Neural cell (in vitro differentiated cells): ENCODE data around the gene EBF3. TPM values are rescaled to one million over a fixed set of nuclear protein-coding genes. Genes with fewer than 3 reads are reported as not detected.

Experiments
- H2AFZ ChIP-seq: fragments of 200-600, 300-800 bp; sonication (generic), shearing (Covaris generic); 2 replicates; pipeline ENCODE4 v1.6.0; 2014; ENCODE audit warnings: low read depth, mild to moderate bottlenecking, antibody characterized with exemption, low read length, moderate library complexity
- H3F3A ChIP-seq: fragments of 200-600 bp; shearing (Covaris generic); 2 replicates; pipeline ENCODE4 v1.6.1; 2016; ENCODE audit warnings: mild to moderate bottlenecking, moderate library complexity, mixed read lengths, antibody characterized with exemption, low read length; ENCODE audit not compliant: insufficient read depth, poor library complexity, severe bottlenecking
- H3K27ac ChIP-seq: fragments of 200-600, 300-800 bp; sonication (generic), shearing (Covaris generic); 2 replicates; pipeline ENCODE4 v1.5.1; 2014; ENCODE audit warnings: mild to moderate bottlenecking, low read length, moderate library complexity
- H3K27me3 ChIP-seq: fragments of 300-800, 200-600 bp; sonication (generic), shearing (Covaris generic); 2 replicates; pipeline ENCODE4 v1.6.0; 2014; ENCODE audit warnings: mild to moderate bottlenecking, low read depth, low read length, moderate library complexity; ENCODE audit not compliant: insufficient read depth
- H3K36me3 ChIP-seq: fragments of 300-800, 200-600 bp; sonication (generic), shearing (Covaris generic); 2 replicates; pipeline ENCODE4 v1.5.1; 2014; ENCODE audit warnings: mild to moderate bottlenecking, antibody characterized with exemption, low read length, moderate library complexity; ENCODE audit not compliant: insufficient read depth
- H3K4me2 ChIP-seq: fragments of 300-800, 200-600 bp; sonication (generic), shearing (Covaris generic); 2 replicates; pipeline ENCODE4 v1.6.0; 2014; ENCODE audit warnings: mild to moderate bottlenecking, low read length
- H3K4me3 ChIP-seq: fragments of 300-800, 200-600 bp; sonication (generic), shearing (Covaris generic); 2 replicates; pipeline ENCODE4 v1.5.1; 2014; ENCODE audit warnings: mild to moderate bottlenecking, low read length, moderate library complexity
- H3K79me2 ChIP-seq: fragments of 200-600 bp; shearing (Covaris generic); replicated peaks from 2 replicates; pipeline ENCODE4 v1.6.0; 2014; ENCODE audit warnings: mild to moderate bottlenecking, low read length, moderate library complexity; ENCODE audit not compliant: insufficient read depth
- H3K9ac ChIP-seq: fragments of 300-800, 200-600 bp; sonication (generic), shearing (Covaris generic); 2 replicates; pipeline ENCODE4 v1.6.1; 2016; ENCODE audit warnings: mild to moderate bottlenecking, low read length, mixed read lengths
- H3K9me2 ChIP-seq: fragments of 200-600 bp; shearing (Covaris generic); 2 replicates; pipeline ENCODE4 v1.6.1; 2016; ENCODE audit warnings: mild to moderate bottlenecking, low read length, mixed read lengths; ENCODE audit not compliant: insufficient read depth
- H3K9me3 ChIP-seq: fragments of 200-600, 300-800 bp; sonication (generic), shearing (Covaris generic); 2 replicates; pipeline ENCODE4 v1.6.1; 2016; ENCODE audit warnings: mild to moderate bottlenecking, mixed run types, low read length, moderate library complexity, mixed read lengths
- H4K20me1 ChIP-seq: fragments of 200-600 bp; shearing (Covaris generic); 2 replicates; pipeline ENCODE4 v1.6.1; 2016; ENCODE audit warnings: mild to moderate bottlenecking, mixed run types; ENCODE audit not compliant: insufficient read depth
- EZH2 ChIP-seq: fragments of 200-600, 300-800 bp; shearing (Covaris generic), sonication (generic); IDR thresholded peaks from 2 replicates; pipeline ENCODE4 v1.6.1; 2014; ENCODE audit warnings: antibody characterized with exemption, low read length, borderline replicate concordance, mild to moderate bottlenecking; ENCODE audit not compliant: insufficient read depth, poor library complexity, severe bottlenecking
- MXI1 ChIP-seq: fragments of 450-650 bp; conservative IDR thresholded peaks from 2 replicates; pipeline ENCODE4 v1.6.1; 2014; ENCODE audit warnings: antibody characterized with exemption, mild to moderate bottlenecking; ENCODE audit not compliant: poor library complexity, severe bottlenecking
- POLR2AphosphoS5 ChIP-seq: IDR thresholded peaks from 2 replicates; pipeline ENCODE4 v1.6.1; 2012
- RAD21 ChIP-seq: fragments of 450-650 bp; conservative IDR thresholded peaks from 2 replicates; pipeline ENCODE4 v1.6.1; 2014; ENCODE audit warnings: antibody characterized with exemption, mild to moderate bottlenecking, moderate library complexity
- SMC3 ChIP-seq: fragments of 450-650 bp; conservative IDR thresholded peaks from 2 replicates; pipeline ENCODE4 v1.6.1; 2014; ENCODE audit warnings: antibody characterized with exemption, mild to moderate bottlenecking, moderate library complexity; ENCODE audit not compliant: poor library complexity
- TAF1 ChIP-seq: IDR thresholded peaks from 2 replicates; pipeline ENCODE4 v1.6.1; 2012; ENCODE audit warnings: low read depth
- polyA plus RNA-seq: library from polyadenylated mRNA; depleted of rRNA; stranded (reverse); fragments of >200 nt; gene quantifications from 2 replicates; pipeline ENCODE4 v1.2.3, GENCODE V29; 2014
- TF ChIP-seq, protein P1 (sequence below): IDR thresholded peaks from 2 replicates; pipeline ENCODE4 v1.6.1; 2012; ENCODE audit warnings: borderline replicate concordance

Gene EBF3
- polyA plus RNA-seq, 1 donor from 2014 or later = 0.38 TPM

DNA sequence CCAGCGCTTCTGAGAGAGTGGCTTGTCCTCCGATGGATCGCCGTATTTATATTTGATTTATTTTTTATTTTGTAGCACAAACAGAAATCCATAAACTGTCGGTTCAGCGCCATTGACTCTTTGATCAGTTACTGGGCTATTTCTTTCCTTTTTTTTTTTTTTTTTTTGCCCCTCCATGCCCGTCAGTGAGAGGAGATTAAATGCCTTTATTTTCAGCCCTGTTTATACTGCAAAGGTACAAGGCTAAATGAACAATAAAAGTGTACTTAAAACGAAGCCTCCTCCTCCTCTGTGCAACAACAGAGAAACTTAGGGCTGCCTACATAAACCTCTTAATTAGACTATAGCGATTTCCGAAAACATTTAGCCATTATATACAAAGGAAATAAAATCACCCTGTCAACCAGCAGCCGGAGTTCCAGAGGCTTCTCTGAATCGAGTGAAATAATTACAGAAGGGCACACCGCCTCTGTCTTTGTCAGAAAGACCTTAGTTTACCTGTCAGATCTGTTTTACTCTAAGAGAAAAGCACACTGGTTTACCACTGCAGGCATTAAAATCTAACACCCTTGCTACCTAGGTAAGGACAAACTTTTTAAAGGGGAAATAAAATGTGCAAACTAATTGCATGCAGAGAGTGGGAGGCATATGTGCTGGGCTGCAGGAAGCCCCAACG lies 3.5 kb downstream of the EBF3 start:
- Histone ChIP-seq H3K27ac (no peak overlapping the region), H3K4me2 (no peak overlapping the region), H3K9me2 (no peaks in the 10 kb centered on the region), H3K36me3 (no peaks in the 10 kb centered on the region), H3K9me3 (no peaks in the 10 kb centered on the region), H3F3A (no peaks in the 10 kb centered on the region), H3K27me3 (peaks cover 94% of the 10 kb centered on the region), H2AFZ (no peak overlapping the region), H3K79me2 (no peaks in the 10 kb centered on the region), H3K9ac (no peak overlapping the region), H4K20me1 (no peaks in the 10 kb centered on the region), H3K4me3 (no peak overlapping the region)
- TF ChIP-seq SMC3 (no peak), POLR2AphosphoS5 (peak; percentile 14), EZH2 (no peak), MXI1 (no peak)
- TF ChIP-seq, protein P1, sequence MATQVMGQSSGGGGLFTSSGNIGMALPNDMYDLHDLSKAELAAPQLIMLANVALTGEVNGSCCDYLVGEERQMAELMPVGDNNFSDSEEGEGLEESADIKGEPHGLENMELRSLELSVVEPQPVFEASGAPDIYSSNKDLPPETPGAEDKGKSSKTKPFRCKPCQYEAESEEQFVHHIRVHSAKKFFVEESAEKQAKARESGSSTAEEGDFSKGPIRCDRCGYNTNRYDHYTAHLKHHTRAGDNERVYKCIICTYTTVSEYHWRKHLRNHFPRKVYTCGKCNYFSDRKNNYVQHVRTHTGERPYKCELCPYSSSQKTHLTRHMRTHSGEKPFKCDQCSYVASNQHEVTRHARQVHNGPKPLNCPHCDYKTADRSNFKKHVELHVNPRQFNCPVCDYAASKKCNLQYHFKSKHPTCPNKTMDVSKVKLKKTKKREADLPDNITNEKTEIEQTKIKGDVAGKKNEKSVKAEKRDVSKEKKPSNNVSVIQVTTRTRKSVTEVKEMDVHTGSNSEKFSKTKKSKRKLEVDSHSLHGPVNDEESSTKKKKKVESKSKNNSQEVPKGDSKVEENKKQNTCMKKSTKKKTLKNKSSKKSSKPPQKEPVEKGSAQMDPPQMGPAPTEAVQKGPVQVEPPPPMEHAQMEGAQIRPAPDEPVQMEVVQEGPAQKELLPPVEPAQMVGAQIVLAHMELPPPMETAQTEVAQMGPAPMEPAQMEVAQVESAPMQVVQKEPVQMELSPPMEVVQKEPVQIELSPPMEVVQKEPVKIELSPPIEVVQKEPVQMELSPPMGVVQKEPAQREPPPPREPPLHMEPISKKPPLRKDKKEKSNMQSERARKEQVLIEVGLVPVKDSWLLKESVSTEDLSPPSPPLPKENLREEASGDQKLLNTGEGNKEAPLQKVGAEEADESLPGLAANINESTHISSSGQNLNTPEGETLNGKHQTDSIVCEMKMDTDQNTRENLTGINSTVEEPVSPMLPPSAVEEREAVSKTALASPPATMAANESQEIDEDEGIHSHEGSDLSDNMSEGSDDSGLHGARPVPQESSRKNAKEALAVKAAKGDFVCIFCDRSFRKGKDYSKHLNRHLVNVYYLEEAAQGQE = no peak

DNA sequence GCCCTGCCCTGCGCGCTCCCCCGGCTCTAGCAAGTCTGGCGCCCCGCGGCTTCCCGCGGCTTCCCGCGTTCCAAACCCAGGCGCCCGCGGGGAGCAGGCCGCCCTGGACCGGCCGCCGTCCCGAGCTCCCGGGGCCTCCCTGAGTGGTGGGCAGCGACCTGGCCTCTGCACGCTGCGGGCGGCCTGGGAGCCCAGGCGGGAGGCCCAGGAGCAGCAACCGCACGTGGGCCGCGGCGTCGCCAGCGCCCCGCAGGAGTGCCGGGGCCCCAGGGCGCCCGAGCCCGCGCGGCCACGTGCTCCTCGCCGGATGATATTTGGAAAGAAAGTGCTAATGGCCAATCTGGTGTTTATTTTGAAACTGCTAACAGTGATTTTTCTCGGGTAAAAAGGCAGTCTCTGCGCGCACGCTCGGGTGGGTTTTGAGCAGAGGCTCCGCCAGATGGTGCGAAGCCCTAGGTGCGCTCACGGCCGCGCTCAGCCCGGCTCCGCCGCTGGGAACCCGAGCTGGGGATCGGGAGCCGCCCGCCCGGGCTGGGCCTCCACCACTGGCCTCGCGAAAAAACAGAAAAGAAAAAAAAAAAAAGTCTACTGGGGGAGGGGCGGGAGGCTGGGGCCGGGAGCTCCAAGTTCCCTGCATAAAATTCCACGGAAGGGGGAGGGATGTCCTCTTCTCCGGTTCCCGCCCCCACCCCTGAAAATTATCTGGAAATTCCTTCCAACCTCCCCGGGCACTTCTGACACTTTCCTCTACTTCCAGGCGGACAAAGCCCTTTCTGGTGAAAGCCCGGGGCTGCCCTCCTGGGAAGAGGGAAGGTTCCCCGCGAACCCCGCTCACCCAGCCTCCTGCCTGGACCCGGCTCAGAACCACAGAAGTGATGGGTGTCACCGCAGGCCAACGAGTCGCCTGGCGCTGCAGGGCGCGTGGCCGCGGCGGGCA lies 4.3 kb downstream of the EBF3 start:
- Histone ChIP-seq H3K9me2 (no peaks in the 10 kb centered on the region), H3F3A (no peaks in the 10 kb centered on the region), H4K20me1 (no peaks in the 10 kb centered on the region), H3K36me3 (no peaks in the 10 kb centered on the region), H3K4me2 (no peak overlapping the region), H3K9me3 (no peaks in the 10 kb centered on the region), H3K79me2 (no peaks in the 10 kb centered on the region), H3K27ac (no peak overlapping the region), H3K27me3 (peaks cover 94% of the 10 kb centered on the region), H3K9ac (no peak overlapping the region), H2AFZ (no peak overlapping the region), H3K4me3 (no peak overlapping the region)
- TF ChIP-seq POLR2AphosphoS5 = peak; percentile 8
- TF ChIP-seq SMC3 = no peak
- TF ChIP-seq RAD21 = no peak
- no peak for TF ChIP-seq TAF1
- TF ChIP-seq, protein P1 = no peak
- TF ChIP-seq EZH2 = peak; percentile 46
